Hindlimb muscle (tissue), 1 donor: Measurements from ENCODE around the gene TUBB4B. TPM values are rescaled to one million over a fixed set of nuclear protein-coding genes. Genes with fewer than 3 reads are reported as not detected.

Experiments used
- DNase-seq: peaks from one replicate; pipeline ENCODE4 v3.0.0-alpha.2; 2013
- polyA plus RNA-seq: library from polyadenylated mRNA; unstranded; fragments of 120-200 nt; gene quantifications from one replicate; pipeline ENCODE4 v1.2.1, GENCODE V29; 2013; ENCODE audit not compliant: insufficient read length

TUBB4B gene
- polyA plus RNA-seq, 1 donor: 145 TPM

GRCh38 chr9:137226338-137227053, 14.6 kb upstream of the TUBB4B start:
- DNase-seq: no peak

DNA sequence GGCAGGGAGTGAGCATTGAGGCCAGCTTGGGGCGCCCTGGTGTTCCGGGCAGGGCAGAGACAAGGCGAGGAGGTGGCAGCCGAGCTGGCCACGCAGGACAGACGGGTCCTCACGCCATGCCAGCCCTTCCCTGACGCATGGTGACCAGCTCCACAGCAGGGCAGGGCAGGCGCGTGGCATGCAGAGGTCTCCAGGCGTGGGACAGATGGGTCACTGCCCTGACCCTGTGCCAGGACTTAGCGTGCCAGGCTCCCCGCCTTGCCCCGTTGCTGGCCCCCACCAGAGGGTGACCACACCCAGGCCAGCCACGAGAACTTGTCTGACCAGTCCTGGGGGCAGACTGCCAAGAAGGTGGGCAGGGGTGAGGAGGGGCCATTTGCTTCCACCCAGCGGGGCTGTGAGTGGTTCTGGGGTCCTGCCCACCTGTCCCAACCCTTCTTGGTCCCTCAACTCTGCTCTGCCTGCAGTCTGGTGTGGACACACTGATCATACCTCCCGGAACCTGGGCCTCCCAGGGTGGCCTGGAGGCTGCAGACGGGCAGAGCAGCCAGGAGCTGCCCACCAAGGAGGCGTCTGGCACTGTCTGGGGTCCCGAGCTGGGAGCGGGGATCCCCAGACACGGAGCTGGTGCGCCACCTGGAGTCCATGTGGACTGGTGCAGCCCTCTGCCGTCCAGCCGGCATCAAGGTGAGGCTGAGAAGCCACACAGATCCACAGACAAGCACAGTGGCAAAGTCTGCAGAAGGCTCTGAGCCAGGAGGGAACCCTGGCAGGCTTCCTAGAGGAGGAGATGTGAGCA, 13.8 kb upstream of the TUBB4B start, which contains the start of gene RNF224:
TSS of gene RNF224 (plus strand) at position 449 of the 799 bp plus-strand sequence. CDS start 834 bp downstream, outside the sequence.
- peak; percentile 64 for DNase-seq

DNA sequence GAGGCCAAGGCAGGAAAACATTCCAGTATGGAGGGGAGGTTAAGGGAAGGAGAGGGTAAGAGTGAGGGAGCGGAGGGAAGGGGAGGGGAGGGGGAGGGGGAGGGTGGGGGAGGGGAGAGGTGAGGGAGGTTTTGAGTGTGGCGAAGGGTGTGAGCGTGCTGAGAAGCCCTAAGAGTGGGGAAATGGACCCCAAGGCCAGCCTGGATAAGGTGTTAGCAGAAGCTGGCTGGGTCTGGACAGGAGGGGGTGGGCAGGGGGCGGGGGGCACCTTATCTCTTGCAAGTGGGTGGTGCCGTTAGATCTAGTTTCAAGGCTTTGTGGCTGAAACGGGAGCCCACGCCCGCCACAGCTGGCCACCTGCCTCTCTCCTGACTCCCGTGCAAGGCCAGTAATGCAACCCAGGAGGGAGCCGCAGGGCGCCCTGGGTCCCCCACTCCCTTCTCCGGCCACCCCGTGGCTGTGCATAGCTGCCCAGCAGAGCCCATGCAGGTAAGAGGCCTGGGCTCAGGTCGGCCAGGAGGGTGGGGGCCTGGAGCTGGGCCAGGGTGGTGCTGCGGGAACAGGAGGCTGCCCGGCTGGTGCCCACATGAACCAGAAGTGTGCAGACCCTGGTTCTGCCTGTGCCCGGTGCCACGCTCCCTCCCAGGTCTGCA, 13.1 kb upstream of the TUBB4B start:
- no peak for DNase-seq

DNA sequence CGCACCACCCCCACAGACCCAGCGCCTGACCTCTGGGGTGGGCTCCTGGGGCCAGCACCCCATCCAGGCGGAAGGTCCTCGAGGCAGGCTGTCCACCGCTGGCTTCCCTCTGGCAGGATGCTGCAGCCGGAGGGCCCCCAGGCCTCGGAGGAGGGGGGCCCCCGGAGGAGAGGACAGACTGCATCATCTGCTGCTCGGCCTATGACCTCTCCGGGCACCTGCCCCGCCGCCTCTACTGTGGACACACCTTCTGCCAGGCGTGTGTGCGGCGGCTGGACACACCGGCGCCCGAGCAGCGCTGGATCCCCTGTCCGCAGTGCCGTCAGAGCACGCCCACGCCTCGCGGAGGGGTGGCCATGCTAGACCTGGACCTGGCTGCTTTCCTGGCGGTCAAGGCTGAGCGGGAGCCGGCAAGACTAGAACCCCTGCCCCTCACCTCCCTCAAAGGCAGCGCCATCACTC, 12.6 kb upstream of the TUBB4B start:
- DNase-seq: no peak

- no peak for DNase-seq
Observed at GRCh38 chr9:137228968-137229896, 11.9 kb upstream of the TUBB4B start.

DNA sequence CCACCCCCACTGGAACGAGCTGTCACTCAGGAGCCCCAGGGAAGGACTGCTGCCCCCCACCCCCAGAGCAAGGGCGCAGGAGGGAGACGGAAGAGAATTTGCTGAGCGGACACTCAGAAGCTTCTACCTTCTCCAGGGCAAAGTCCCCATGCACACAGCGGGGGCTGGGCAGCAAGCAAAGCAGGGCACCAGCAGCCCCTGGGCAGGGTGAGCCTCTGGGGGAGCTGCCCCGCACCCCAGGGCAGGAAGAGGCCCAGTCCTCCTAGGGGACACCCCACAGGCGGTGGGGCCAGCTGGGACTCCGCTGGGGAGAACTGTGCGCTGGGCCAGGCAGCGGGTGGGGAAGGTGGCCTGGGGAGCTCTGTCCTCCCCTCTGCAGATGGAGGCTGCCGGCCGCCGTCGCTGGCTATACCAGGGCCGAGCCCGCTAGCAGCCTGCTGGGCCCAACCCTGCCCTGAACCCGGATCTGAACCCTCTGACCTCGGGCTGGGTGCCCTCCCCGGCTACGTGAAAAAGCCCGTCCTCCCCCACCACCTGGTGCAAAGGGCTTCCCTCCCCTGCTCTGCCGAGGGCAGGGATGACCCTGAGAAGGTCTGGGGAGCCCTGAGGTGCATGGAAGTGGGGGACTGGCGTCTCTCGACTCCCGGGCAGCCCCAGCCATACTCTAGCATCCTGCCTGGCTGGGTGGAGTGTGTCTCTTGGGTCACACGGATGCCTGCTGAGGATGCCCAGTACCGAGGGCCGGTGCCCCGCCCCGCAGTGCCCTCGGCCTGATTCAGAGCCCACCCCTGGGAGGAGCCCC, 11.0 kb upstream of the TUBB4B start:
- DNase-seq: no peak

DNA sequence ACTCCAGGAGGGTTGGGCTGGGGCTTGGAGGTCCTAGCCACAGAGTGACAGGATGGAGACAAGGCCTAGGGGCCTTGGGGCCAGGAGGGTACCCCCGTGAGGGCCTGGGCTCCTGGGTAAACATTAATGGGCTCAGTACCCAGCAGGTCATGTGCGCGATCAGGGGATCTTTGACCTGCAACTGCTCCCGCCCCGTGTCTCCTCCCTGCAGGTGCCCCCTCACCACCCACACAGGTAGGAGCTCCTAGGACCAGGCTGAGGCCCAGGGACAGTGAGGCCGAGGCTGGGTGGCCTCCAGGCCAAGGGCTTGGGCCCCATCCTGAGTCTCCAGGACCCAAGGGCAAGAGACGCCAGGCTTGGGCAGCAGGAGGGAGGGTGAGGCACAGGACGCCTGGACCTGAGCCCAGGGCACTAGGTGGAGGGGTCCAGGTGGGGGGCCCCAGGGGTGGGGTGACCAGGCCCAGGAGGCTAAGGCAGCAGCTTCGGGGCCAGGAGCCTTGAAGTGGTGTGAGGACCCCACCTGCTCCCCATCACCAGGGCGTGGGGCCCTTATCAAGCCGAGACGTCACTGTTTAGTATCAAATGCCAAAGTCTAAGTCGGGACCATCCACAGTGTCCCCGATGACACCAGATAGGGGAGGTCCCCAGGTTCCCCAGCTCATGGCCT, 10.2 kb upstream of the TUBB4B start, which contains the start of gene SLC34A3:
TSS of gene SLC34A3 (plus strand) at position 197 of the 667 bp plus-strand sequence. CDS start 802 bp downstream, outside the sequence.
- no peak for DNase-seq

DNA sequence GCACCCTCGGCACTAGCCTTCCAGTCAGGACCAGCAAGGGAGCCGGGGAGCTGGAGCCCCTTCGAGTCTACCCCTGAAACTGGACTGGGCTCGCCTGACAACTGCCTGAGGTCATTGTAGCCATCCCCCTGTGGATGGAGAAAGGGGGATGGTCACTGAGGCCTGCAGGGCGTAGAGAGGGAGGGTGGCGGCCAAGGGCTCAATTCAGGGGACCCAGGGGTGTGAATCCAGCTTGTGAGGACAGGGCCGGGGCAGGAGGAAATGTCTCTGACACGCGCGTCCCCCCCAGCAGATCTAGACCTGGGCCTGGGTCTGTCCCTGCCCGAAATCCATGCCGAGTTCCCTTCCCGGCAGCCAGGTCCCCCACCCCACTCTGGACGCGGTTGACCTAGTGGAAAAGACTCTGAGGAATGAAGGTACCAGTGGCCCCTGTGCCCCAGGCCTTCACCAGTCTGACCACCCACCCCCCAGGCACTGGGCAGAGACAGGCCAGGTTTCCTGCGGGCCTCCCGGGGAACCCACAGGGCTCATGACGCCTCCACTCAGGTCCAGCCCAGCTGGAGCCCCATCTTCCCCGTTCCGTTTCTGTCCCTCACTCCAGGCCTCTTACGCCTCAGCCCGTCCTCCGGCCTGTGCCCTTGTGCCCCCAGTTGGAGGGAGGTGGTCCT, 9.6 kb upstream of the TUBB4B start:
- DNase-seq: no peak

DNA sequence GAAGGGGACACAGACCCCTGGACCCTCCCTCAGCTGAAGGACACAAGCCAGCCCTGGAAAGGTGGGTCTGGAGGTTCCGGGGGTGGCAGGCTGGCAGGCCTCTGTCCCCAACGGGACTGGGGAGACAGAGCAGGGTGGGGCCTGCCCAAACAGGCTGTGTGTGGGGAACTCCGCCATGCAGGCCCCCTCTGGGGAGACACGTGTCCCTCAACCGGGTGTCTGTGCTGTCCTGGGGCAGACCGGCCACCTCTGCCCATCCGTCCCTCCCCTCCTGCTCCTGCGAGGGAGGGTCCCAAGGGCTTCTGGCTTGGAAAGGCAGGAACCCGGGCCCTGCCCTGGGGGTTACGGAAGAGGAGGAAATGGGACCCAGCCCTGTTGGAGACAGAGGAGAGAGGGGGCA, 9.0 kb upstream of the TUBB4B start:
- DNase-seq: no peak

GRCh38 chr9:137232510-137232909, 8.6 kb upstream of the TUBB4B start:
- no peak for DNase-seq

- no peak for DNase-seq
Observed at GRCh38 chr9:137233143-137233980, 7.7 kb upstream of the TUBB4B start.

GRCh38 chr9:137234055-137234697, 6.9 kb upstream of the TUBB4B start:
- no peak for DNase-seq

DNA sequence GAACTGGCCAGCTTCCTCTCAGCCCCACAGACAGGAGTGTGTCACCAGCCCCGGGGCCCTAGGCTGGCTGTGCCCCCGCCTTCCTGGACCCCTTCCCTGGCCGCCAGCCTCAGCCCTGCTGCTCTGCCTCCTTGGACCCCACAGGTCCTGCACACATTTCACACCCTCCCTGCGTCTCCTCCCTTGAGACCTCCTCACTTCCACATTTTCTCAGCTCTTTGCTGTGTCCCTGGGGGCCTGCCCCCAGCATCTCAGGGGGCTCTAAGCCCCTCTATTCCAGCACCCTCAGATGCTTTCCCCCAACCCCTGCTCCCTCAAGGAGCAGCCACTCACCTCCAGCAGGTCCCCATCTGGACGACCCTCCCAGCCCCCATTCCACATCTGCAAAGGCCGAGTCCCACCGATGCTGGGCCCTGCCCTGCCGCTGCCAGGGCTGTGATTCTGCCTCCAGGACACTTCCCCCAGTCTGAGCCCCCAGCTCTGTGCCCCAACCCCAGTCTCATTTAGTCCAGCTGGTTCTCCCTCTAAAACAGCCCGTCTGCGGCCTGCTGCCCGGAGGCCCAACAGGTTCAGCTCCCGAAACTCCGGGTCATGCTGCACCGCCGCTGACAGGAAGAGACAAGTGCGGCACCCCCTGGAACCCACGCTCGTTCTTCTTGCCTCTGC, 6.2 kb upstream of the TUBB4B start:
- DNase-seq: no peak

DNA sequence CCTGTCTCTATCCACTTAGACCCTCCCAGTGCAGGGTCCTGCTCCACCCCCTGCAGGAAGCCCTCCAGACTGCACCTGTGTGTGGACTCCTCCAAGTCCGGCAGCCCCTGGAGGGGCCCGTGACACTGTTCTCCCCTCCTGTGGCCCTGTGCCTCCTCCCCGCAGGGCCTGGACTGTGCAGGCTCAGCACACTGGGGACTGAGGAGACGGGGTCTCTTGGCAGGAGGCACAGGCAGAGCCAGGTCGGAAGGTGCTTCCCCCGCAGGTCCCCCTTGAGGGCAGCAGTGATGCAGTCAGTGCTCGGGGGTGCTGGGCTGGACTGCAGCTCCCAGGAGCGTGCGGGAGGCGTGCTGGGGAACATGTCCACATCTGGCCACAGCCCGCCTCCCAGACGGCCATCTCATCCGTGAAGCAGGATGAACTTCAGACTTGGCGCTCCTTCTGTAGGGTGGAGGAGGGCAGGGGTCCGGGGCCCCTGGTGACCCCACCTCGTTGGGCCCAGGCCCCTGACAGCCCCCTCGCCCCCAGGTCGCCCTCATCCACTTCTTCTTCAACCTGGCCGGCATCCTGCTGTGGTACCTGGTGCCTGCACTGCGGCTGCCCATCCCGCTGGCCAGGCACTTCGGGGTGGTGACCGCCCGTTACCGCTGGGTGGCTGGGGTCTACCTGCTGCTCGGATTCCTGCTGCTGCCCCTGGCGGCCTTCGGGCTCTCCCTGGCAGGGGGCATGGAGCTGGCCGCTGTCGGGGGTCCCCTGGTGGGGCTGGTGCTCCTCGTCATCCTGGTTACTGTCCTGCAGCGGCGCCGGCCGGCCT, 5.5 kb upstream of the TUBB4B start:
- DNase-seq: no peak

DNA sequence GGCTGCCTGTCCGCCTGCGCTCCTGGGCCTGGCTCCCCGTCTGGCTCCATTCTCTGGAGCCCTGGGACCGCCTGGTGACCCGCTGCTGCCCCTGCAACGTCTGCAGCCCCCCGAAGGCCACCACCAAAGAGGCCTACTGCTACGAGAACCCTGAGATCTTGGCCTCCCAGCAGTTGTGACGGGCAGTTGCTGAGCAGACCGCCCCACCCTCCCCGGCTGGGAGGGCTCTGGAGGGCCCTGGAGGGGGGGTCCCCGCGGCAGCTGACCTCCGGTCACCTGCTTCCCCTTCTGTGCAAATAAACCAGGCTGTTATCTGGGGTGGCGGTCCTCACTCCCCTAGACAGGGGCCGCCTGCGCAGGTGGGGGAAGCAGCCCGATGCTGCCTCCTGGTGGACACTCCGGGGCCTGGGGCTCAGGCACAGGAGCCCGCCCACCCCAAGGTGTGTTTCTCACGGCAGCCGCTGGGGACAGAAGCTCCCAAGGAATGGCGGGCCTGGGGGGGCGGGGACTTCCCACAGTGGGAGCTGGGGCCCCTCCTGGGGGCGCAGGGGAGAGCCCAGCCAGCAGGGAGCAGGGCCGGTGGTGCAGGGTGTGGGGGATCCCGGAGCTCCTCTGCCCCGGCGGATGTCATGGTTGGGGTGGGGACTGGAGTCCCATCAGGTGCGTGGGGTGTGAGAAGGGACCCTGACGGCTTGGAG, 4.7 kb upstream of the TUBB4B start:
- peak; percentile 76 for DNase-seq

DNA sequence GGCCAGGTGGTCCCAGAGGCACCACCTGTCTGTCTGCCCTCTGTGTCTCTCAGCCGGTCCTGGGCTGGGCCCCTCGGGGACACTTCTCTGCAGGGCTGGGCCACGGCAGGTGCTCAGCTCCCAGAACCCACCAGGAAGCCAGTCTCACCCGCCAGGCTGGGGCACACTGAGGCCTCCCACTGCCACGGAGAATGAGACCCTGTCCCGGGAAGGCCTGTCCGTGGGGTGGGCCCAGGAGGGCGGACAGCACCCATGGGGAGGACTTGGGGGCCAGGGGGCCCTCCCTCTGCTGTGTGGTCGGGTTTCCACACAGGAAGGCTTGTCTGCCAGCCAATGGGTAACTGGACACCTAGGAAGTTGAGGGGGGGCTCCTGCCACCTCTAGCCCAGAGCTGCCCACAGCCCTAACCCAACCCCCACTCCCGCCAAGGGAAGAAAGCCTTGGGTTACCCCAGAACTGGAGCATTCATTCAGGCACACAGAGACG, 4.1 kb upstream of the TUBB4B start:
- no peak for DNase-seq
